ENCODE data around the gene CARMIL3. TPM values are rescaled to one million over a fixed set of nuclear protein-coding genes. Genes with fewer than 3 reads are reported as not detected.
"Not testable (repeated sequence)": the region's sequence is repeated elsewhere in the genome, so short reads cannot be mapped to it uniquely, and the experiment has no call there.

CARMIL3 gene
- total RNA-seq, 1 donor from 2014 or later, result 108 TPM

DNA sequence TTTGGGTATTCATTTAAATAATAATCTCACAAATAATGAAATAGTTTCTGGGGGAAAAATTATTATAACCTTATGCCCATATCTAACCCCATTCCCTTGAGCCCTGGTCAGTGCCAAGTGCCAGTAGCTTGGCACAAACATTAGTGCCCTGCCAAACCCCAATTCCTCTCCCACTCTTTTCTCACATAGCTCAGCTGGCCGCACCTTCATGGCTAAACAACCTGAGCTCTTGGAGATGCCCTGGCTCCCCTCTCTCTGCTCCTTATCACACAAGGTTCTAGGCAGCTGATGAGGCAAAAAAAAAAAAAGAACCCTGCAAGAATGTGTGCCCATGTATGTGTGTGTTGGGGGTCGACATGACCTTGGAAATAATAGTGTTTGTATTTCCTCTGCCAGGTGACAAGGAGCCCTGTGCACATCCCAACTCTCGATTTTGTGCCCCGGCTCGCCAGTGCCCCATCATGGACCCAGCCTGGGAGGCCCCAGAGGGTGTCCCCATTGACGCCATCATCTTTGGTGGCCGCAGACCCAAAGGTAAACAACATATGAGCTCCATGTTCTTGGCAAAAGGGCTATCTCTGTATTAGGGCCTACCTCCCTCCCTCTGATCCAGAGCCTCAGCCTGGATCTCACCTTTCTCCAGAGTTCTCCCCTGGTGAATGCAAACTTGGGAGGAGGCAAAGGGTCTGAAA lies 50.7 kb downstream of the CARMIL3 start:
- Mint-ChIP-seq H3K4me3 (ENCODE audit: unreplicated experiment) (no peak overlapping the region), H3K36me3 (ENCODE audit: unreplicated experiment) (peaks cover 16% of the 10 kb centered on the region), H3K27me3 (ENCODE audit: unreplicated experiment) (peaks cover 3% of the 10 kb centered on the region), H3K9me3 (ENCODE audit: unreplicated experiment) (peaks cover 2% of the 10 kb centered on the region), H3K4me1 (ENCODE audit: low read depth, unreplicated experiment) (no peaks in the 10 kb centered on the region), H3K27ac (ENCODE audit: unreplicated experiment) (no peak overlapping the region)
- TF ChIP-seq, protein P1, sequence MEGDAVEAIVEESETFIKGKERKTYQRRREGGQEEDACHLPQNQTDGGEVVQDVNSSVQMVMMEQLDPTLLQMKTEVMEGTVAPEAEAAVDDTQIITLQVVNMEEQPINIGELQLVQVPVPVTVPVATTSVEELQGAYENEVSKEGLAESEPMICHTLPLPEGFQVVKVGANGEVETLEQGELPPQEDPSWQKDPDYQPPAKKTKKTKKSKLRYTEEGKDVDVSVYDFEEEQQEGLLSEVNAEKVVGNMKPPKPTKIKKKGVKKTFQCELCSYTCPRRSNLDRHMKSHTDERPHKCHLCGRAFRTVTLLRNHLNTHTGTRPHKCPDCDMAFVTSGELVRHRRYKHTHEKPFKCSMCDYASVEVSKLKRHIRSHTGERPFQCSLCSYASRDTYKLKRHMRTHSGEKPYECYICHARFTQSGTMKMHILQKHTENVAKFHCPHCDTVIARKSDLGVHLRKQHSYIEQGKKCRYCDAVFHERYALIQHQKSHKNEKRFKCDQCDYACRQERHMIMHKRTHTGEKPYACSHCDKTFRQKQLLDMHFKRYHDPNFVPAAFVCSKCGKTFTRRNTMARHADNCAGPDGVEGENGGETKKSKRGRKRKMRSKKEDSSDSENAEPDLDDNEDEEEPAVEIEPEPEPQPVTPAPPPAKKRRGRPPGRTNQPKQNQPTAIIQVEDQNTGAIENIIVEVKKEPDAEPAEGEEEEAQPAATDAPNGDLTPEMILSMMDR (IDR thresholded peaks at IDR 0.05; ENCODE audit: partially characterized antibody, unreplicated experiment), result no peak
- no peak for DNase-seq

DNA sequence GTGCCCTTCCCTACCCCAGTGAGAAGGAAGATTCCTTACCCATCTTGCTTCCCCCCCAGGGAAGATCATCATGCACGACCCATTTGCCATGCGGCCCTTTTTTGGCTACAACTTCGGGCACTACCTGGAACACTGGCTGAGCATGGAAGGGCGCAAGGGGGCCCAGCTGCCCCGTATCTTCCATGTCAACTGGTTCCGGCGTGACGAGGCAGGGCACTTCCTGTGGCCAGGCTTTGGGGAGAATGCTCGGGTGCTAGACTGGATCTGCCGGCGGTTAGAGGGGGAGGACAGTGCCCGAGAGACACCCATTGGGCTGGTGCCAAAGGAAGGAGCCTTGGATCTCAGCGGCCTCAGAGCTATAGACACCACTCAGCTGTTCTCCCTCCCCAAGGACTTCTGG lies 51.6 kb downstream of the CARMIL3 start:
- Mint-ChIP-seq H3K27me3 (ENCODE audit: unreplicated experiment) (peaks cover 3% of the 10 kb centered on the region), H3K4me1 (ENCODE audit: low read depth, unreplicated experiment) (no peaks in the 10 kb centered on the region), H3K27ac (ENCODE audit: unreplicated experiment) (no peak overlapping the region), H3K4me3 (ENCODE audit: unreplicated experiment) (peak overlapping the region; percentile 52), H3K9me3 (ENCODE audit: unreplicated experiment) (peaks cover 2% of the 10 kb centered on the region), H3K36me3 (ENCODE audit: unreplicated experiment) (peaks cover 16% of the 10 kb centered on the region)
- no peak for DNase-seq
- TF ChIP-seq, protein P1 (IDR thresholded peaks at IDR 0.05; ENCODE audit: partially characterized antibody, unreplicated experiment), result no peak

GRCh38 chr14:24105609-24106239 lies 53.9 kb downstream of the CARMIL3 start:
- H3K36me3 Mint-ChIP-seq (ENCODE audit: unreplicated experiment), result peaks cover 16% of the 10 kb centered on the region
- DNase-seq; H3K4me1 Mint-ChIP-seq (ENCODE audit: low read depth, unreplicated experiment); H3K4me3 Mint-ChIP-seq (ENCODE audit: unreplicated experiment); H3K27me3 Mint-ChIP-seq (ENCODE audit: unreplicated experiment); H3K9me3 Mint-ChIP-seq (ENCODE audit: unreplicated experiment): not testable (repeated sequence)
- H3K27ac Mint-ChIP-seq (ENCODE audit: unreplicated experiment), result peak overlapping the region; percentile 2

DNA sequence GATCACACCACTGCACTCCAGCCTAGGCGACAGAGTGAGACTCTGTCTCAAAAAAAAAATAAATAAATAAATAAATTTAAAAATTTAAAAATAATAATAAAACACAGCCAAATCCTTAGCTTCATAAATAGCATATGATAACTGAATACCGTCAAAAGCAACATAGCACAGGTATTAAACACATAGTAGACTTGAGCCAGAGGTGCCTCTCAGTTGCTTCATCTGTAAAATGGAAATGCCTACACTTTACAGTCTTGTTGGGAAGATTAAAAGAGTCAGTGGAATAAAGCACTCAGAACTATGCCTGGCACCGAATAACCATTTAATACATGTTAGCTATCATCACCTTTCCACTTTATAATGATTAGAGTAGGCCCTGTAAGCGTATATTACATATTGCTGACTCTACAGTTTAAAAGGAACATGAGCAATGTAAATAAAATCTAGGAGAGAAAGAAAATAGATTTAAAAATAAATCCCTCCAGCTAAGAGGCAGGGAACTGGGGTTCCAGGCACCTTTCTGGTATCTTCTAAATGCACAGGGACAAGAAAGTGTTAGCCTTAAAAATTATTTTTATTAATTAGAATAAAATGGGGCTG lies 55.0 kb downstream of the CARMIL3 start:
- Mint-ChIP-seq H3K4me1 (ENCODE audit: low read depth, unreplicated experiment) (peaks cover 2% of the 10 kb centered on the region), H3K9me3 (ENCODE audit: unreplicated experiment) (peaks cover 2% of the 10 kb centered on the region), H3K36me3 (ENCODE audit: unreplicated experiment) (peaks cover 16% of the 10 kb centered on the region), H3K4me3 (ENCODE audit: unreplicated experiment) (no peak overlapping the region), H3K27me3 (ENCODE audit: unreplicated experiment) (peaks cover 3% of the 10 kb centered on the region), H3K27ac (ENCODE audit: unreplicated experiment) (no peak overlapping the region)
- DNase-seq, result no peak
- TF ChIP-seq, protein P1 (IDR thresholded peaks at IDR 0.05; ENCODE audit: partially characterized antibody, unreplicated experiment), result no peak

DNA sequence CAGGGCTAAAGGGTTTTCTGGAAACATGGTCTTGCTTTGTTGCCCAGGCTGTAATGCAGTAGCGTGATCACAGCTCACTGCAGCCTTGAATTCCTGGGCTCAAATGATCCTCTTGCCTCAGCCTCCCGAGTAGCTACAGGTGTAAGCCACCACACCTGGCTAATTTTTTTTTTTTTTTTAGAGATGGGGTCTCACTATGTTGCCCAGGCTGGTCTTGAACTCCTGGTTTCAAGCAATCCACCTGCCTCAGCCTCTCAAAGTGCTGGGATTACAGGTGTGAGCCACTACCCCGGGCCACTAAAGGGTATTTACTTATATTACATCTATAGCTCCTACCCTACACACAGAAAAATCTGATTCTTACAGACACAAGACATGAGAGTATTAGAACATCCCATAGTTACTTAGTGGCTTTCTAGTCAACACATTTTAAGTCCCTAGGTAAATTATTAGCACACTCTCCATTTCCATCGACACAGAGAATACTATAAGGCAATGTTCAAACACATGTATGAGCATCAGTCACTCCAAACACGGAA lies 56.6 kb downstream of the CARMIL3 start:
- peak overlapping the region; percentile 75 for H3K27ac Mint-ChIP-seq (ENCODE audit: unreplicated experiment)
- H3K36me3 Mint-ChIP-seq (ENCODE audit: unreplicated experiment), result peaks cover 12% of the 10 kb centered on the region
- TF ChIP-seq, protein P1 (IDR thresholded peaks at IDR 0.05; ENCODE audit: partially characterized antibody, unreplicated experiment), result no peak
- peaks cover 2% of the 10 kb centered on the region for H3K4me1 Mint-ChIP-seq (ENCODE audit: low read depth, unreplicated experiment)
- H3K27me3 Mint-ChIP-seq (ENCODE audit: unreplicated experiment), result peaks cover 2% of the 10 kb centered on the region
- no peak for DNase-seq
- no peak overlapping the region for H3K4me3 Mint-ChIP-seq (ENCODE audit: unreplicated experiment)
- no peaks in the 10 kb centered on the region for H3K9me3 Mint-ChIP-seq (ENCODE audit: unreplicated experiment)

All from glutamatergic neuron (in vitro differentiated cells).